GM19351 (cell line): ENCODE data around the gene MEIKIN.
A peak's percentile ranks its signal among the peaks of the same experiment; 100 is the strongest.
"Not testable (repeated sequence)": the region's sequence is repeated elsewhere in the genome, so short reads cannot be mapped to it uniquely, and the experiment has no call there.

Experiments
- ATAC-seq: cut with Tn5 transposase; IDR thresholded peaks from one replicate; pipeline ENCODE4 v1.9.1; 2021; ENCODE audit warnings: mild to moderate bottlenecking, moderate library complexity; ENCODE audit not compliant: unreplicated experiment

Gene MEIKIN

GRCh38 chr5:131814990-131815389, 130.5 kb downstream of the MEIKIN start:
- ATAC-seq: no peak

DNA sequence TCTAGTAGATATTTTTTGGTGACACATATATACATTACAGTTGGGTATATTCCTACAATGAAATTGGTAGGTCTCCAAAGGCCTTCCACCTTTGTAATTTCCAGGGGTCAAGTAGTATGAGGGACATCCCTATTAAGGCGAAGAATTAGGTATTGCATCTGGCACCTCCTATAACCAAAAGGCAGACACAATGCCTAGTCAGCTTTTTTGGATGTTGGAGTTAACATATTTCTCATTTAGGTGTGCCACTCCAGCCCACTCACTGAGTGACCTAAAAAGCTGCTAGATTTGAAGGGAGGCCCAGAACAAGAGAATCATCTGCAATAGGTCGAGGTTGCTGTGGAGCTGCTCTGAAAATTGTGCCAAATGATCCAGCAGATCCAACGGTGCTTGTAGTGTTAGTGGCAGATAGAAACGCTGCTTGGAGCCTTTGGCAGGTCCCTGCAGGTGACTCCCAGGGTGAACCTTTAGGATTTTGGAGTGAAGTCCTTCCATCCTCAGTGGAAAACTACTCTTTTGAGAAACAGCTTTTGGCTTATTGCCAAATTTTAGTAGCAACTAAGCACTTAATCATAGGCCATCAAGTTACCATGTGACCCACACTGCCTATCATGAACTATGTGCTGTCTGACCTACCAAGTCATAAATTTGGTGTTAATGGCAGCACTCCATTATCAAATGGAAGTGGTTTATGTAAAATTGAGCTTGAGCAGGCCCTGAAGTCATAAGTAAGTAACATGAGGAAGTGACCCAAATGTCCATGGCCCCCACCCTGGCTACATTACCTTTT, 132.9 kb downstream of the MEIKIN start:
- ATAC-seq: no peak

DNA sequence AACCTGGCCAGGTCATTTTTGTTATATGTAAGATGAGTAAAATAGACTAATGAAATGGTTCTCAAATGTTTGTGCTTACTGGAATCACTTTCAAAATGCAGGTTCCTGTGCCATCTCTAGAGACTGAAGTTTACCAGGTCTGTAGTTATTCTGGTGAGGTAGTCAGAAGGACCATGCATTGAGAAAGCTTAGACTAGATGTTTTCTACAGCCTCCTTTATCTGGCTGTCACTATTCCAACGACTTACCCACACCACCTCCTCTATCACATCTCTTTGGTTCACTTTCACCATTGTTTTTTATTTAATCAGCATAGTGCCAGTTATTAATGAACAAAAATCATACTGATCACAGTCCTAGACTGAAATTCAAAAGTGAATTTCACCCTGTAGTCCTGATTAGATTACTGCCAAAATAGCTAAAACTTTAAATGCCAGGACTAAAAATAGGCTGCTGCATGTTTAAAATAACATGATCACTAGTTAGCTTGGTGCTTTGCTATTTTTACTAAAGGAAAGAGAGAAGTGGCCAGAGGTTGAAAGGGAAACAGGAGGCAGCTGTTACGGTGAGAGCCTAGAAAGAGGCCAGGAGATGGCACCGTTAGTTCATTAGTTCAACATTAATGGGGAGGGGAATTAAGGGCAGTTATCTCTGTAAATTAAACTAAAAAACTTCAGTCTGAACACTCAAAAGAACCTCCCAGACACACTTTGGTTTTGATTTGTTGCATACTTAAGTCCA, 134.8 kb downstream of the MEIKIN start:
- ATAC-seq: peak; percentile 79

DNA sequence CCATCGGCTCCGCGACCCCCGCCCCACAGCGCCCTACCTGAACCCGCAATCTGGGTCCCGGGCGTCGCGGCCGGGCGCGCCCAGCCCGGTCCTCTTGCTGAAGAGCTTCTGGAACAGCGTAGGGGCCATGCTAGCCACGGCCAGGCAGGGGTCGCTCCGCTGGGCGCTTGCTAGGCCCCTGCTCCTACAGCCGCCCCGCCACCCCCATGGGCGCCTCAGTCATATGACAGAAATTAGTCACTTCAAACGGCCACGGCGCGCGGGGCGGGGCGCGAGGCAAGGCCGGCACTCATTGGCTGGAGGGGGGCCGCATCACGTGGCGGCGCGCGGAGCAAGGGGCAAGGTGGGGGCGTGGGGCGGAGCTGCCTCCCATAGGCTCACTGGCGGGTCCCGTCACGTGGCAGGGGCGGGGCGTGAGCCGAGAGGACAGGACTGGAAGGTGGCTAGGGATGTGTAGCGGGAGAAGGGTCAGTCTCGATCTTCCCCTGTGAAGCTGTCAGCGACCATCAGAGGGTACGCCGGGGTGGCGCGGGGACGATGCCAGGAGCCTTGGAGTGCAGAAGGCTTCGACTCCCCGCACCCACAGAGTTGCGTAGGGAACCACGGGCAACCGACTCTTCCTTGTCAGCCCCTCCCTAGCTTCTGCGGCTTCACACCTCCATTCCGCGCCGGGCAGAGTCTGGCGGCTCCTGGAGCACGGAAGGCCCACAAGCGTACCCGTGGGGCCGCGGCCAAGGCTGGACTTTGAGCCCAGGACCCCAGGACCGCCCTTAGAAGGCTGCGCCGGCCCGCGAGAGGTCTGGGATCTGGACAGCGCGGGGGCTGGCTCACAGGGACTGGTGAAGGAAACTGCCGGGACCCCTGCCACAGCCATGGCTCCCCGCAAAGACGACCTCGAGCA, 148.4 kb downstream of the MEIKIN start, which contains the start of gene FNIP1:
TSS of gene FNIP1 (minus strand) at position 225 of the 901 bp plus-strand sequence. CDS start at position 129, 96 bp downstream.
- ATAC-seq: peak; percentile 83

- peak; percentile 19 for ATAC-seq
Measured at GRCh38 chr5:131795879-131796792, 149.3 kb downstream of the MEIKIN start.

- ATAC-seq: no peak
Measured at GRCh38 chr5:131795228-131795627, 150.2 kb downstream of the MEIKIN start.

- ATAC-seq: peak; percentile 28
Measured at GRCh38 chr5:131794586-131794985, 150.9 kb downstream of the MEIKIN start.

DNA sequence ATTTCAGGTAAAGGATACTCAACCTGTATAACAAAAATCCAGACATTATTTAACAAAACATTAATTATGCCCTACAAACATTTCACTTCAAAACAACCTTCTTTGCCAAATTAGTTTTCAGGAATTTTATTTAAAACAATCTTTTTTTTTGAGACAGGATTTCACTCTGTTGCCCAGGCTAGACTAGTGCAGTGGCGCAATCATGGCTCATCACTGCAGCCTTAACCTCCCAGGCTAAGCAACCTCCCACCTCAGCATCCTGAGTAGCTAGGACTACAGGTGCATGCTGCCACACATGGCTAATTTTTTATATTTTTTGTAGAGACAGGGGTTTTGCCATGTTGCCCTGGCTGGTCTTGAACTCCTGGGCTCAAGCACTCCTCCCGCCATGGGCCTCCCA, 152.6 kb downstream of the MEIKIN start:
- ATAC-seq: no peak

DNA sequence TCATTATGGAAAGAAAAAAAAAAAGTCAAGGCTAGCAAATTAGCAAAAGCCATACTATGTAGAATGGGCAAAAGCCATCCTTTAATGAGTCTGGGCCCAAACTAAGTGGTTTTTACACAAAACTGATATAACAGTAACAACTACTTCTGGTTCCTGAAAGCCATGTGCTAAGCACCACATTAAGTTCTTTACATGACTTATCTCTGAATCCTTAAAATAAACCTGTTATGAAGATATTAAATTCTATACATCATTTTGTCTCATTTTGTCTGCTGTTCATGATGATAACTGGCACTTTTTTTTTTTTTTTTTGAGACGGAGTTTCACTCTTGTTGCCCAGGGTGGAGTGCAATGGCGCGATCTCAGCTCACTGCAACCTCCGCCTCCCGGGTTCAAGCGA, 153.6 kb downstream of the MEIKIN start:
- no peak for ATAC-seq

- ATAC-seq: no peak
Measured at GRCh38 chr5:131790550-131790949, 154.9 kb downstream of the MEIKIN start.

DNA sequence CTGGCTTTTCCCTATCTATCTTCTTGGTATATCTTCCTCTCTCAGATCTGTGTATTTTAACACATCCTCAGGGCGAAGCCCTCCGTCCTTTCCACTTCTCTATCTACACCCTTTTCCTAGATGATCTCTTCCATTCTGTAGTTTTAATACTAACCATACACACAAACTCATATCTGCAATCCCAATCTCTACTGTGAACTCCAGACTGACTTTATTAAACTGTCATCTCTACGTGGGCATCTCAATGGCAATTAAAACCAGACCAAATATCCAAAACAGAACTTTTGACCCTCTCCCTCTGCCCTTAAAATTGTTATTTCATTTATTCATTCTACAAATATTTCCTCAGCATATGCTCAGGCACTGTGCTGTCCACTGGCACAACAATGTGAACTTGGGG, 155.7 kb downstream of the MEIKIN start:
- no peak for ATAC-seq

DNA sequence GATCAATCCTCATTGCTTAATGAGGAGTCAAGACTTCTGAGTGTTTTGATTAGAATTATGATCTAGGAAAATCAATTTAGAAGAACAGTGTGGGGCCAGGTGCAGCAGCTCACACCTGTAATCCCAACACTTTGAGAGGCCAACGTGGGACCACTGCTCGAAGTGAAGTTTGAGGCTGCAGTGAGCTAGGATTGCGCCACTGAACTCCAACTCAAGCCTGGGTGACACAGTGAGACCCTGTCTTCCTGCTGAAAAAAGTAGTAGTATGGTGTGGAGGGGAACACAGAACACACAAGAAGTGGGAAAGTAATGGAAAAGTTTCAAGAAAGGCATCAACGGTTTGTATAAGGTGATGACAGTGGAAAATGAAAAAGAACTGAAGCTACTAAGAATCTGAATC, 157.7 kb downstream of the MEIKIN start:
- ATAC-seq: no peak

DNA sequence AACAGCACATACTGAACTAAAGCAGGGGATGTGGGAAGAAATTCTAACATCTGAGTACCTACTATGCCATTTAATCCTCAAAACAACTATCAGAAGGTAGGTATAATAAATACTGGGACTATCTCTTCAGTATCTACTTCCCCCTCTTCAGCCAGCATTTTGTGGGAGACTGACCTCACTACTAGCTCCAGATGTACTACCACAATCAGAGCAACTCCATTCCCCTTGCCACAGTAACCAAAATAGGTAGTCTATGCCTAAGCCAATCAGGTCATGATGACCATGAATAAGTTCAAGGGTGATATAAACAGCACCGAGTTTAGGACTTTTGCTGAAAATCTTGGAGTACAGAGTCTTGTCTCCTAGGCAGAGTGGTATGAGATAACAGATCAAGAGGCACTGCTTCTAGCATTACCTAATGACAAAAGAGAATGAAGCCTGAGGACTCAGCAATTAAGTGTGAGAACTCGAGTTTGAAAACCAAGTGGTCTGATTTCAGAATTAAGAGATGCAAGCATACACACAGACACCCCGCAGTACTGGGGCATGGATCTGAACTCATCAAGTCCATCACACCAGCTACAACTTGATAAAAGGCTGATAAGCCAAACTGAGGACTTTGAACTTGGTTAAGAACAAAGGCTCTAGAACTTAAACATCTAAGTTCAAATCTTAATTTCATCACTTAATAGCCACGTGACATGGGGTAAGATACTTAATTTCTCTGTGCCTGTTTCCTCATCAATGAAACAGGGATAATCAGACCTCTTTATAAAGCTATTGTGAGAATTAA, 158.4 kb downstream of the MEIKIN start:
- ATAC-seq: no peak

- ATAC-seq: no peak
Measured at GRCh38 chr5:131786036-131786435, 159.4 kb downstream of the MEIKIN start.

GRCh38 chr5:131783874-131784273, 161.6 kb downstream of the MEIKIN start:
- no peak for ATAC-seq

DNA sequence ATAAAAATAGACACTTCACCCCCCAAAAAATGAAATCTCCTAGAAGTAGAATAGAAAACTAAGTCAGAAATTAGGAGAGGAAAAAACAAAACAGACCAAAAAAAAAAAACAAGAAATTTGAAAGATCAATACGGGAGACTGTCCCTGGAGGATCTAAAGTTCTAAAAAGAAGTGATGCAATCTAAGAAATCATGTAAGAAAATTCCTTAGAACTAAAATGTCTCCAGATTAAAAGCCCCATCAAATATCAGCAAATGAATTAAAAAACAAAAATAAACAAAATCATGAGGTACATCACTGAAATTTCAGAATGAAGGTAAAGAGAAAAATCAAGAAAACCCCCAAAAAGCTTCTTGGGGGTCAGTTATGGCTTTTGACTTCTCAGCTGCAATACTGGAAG, 162.1 kb downstream of the MEIKIN start:
- ATAC-seq: no peak

- no peak for ATAC-seq
Measured at GRCh38 chr5:131782717-131783116, 162.7 kb downstream of the MEIKIN start.

GRCh38 chr5:131778141-131778540, 167.3 kb downstream of the MEIKIN start:
- not testable (repeated sequence) for ATAC-seq

GRCh38 chr5:131776450-131776849, 169.0 kb downstream of the MEIKIN start:
- no peak for ATAC-seq
